ENCODE data around the gene B3GALT4. TPM values are rescaled to one million over a fixed set of nuclear protein-coding genes. Genes with fewer than 3 reads are reported as not detected.

B3GALT4 gene
- total RNA-seq, 2 experiments from 2014 or later: 11.1 to 12.7 TPM

GRCh38 chr6:33299237-33299944, 22.5 kb downstream of the B3GALT4 start:
- Histone ChIP-seq H3K27ac (ENCODE audit: low read depth in 1 of 2, low read length in 2 of 2) (peak overlapping the region; percentile 90 to 96), H3K4me3 (ENCODE audit: low read length) (peak overlapping the region; percentile 91), H3K9me3 (ENCODE audit: control insufficient read depth in 1 of 2, insufficient read depth in 1 of 2, low read length in 2 of 2) (no peaks in the 10 kb centered on the region), H3K4me1 (ENCODE audit: insufficient read depth, low read length) (peaks cover 34% of the 10 kb centered on the region), H3K36me3 (ENCODE audit: insufficient read depth, low read length) (peaks cover 56% of the 10 kb centered on the region), H3K27me3 (ENCODE audit: control insufficient read depth in 1 of 2, insufficient read depth in 2 of 2, low read length in 2 of 2) (no peaks in the 10 kb centered on the region)
- ChIA-PET POLR2A (interaction anchor here (0.5 to 7.5 kb wide), 19 partner anchors 9 to 1104 kb away, joined by 3 to 88 read pairs (median 8); partner anchors contain the start of genes B3GALT4, CUTA, PFDN6 and PHF1), CTCF (interaction anchor here (0.6 to 3.1 kb wide), 14 partner anchors 10 to 138 kb away, joined by 3 to 22 read pairs (median 4); partner anchors contain the start of genes B3GALT4, RPS18, TAPBP and VPS52)
- ATAC-seq (ENCODE audit: poor library complexity): peak; percentile 84
- Mint-ChIP-seq H3K4me1 (ENCODE audit: low read depth) (peaks cover 32% of the 10 kb centered on the region), H3K4me3 (peak overlapping the region; percentile 98), H3K27ac (peak overlapping the region; percentile 99), H3K9me3 (no peaks in the 10 kb centered on the region), H3K27me3 (no peaks in the 10 kb centered on the region), H3K36me3 (ENCODE audit: low read depth) (peaks cover 72% of the 10 kb centered on the region)
- TF ChIP-seq CTCF (IDR thresholded peaks at IDR 0.05): peak; percentile 74
- DNase-seq: peak; percentile 89 to 97 (median 92)
- intact Hi-C loops (cut with DNase I, micrococcal nuclease): loop anchor here (1.0 to 10.0 kb wide), 8 partner anchors 10 to 1435 kb away; partner anchors contain the start of genes B3GALT4 (in 1 of the 2), NEU1 (in 1 of the 2), PFDN6 (in 1 of the 2) and RXRB (in 1 of the 2)

GRCh38 chr6:33301877-33302276, 25.0 kb downstream of the B3GALT4 start:
- H3K9me3 ChIP-seq (ENCODE audit: control insufficient read depth in 1 of 2, insufficient read depth in 1 of 2, low read length in 2 of 2): no peaks in the 10 kb centered on the region
- no peaks in the 10 kb centered on the region for H3K27me3 ChIP-seq (ENCODE audit: control insufficient read depth in 1 of 2, insufficient read depth in 2 of 2, low read length in 2 of 2)
- peaks cover 45% of the 10 kb centered on the region for H3K4me1 Mint-ChIP-seq (ENCODE audit: low read depth)
- POLR2A ChIA-PET: interaction anchor here (0.7 to 7.5 kb wide), 5 partner anchors 10 to 152 kb away, joined by 4 to 84 read pairs (median 12); partner anchors contain the start of genes B3GALT4, PFDN6, TAPBP and WDR46
- H3K27ac ChIP-seq (ENCODE audit: low read depth in 1 of 2, low read length in 2 of 2): no peak overlapping the region
- no peak for ATAC-seq (ENCODE audit: poor library complexity)
- H3K9me3 Mint-ChIP-seq: no peaks in the 10 kb centered on the region
- no peak overlapping the region for H3K4me3 ChIP-seq (ENCODE audit: low read length)
- H3K36me3 Mint-ChIP-seq (ENCODE audit: low read depth): peaks cover 72% of the 10 kb centered on the region
- peaks cover 48% of the 10 kb centered on the region for H3K4me1 ChIP-seq (ENCODE audit: insufficient read depth, low read length)
- peak overlapping the region; percentile 76 for H3K27ac Mint-ChIP-seq
- intact Hi-C loops (cut with DNase I, micrococcal nuclease): no loop called here
- peak overlapping the region; percentile 30 for H3K4me3 Mint-ChIP-seq
- TF ChIP-seq CTCF (IDR thresholded peaks at IDR 0.05): no peak
- no peaks in the 10 kb centered on the region for H3K27me3 Mint-ChIP-seq
- peaks cover 56% of the 10 kb centered on the region for H3K36me3 ChIP-seq (ENCODE audit: insufficient read depth, low read length)
- no peak for DNase-seq
- CTCF ChIA-PET: interaction anchor here (1.0 kb wide), 1 partner anchor 89 kb away, joined by 3 read pairs; no protein-coding TSS in a partner anchor

GRCh38 chr6:33304216-33304615, 27.3 kb downstream of the B3GALT4 start:
- peak overlapping the region; percentile 13 for H3K27ac Mint-ChIP-seq
- no peak overlapping the region for H3K4me3 Mint-ChIP-seq
- Histone ChIP-seq H3K4me1 (ENCODE audit: insufficient read depth, low read length) (peaks cover 40% of the 10 kb centered on the region), H3K9me3 (ENCODE audit: control insufficient read depth in 1 of 2, insufficient read depth in 1 of 2, low read length in 2 of 2) (no peaks in the 10 kb centered on the region), H3K36me3 (ENCODE audit: insufficient read depth, low read length) (peaks cover 66% of the 10 kb centered on the region), H3K27ac (ENCODE audit: low read depth in 1 of 2, low read length in 2 of 2) (no peak overlapping the region), H3K4me3 (ENCODE audit: low read length) (no peak overlapping the region), H3K27me3 (ENCODE audit: control insufficient read depth in 1 of 2, insufficient read depth in 2 of 2, low read length in 2 of 2) (no peaks in the 10 kb centered on the region)
- POLR2A ChIA-PET: interaction anchor here (0.6 to 1.3 kb wide), 2 partner anchors 9 to 37 kb away, joined by 3 read pairs; no protein-coding TSS in a partner anchor
- peaks cover 45% of the 10 kb centered on the region for H3K4me1 Mint-ChIP-seq (ENCODE audit: low read depth)
- ATAC-seq (ENCODE audit: poor library complexity) (no peak), DNase-seq (no peak)
- H3K27me3 Mint-ChIP-seq: no peaks in the 10 kb centered on the region
- peaks cover 79% of the 10 kb centered on the region for H3K36me3 Mint-ChIP-seq (ENCODE audit: low read depth)
- no peak for TF ChIP-seq CTCF (IDR thresholded peaks at IDR 0.05)
- CTCF ChIA-PET: no interaction called here
- H3K9me3 Mint-ChIP-seq: no peaks in the 10 kb centered on the region
- intact Hi-C loops (cut with DNase I, micrococcal nuclease): no loop called here

Measured in CD4-positive, alpha-beta T cell (primary cell).